ENCODE data around the gene GRID1.
"Not testable (repeated sequence)": the region's sequence is repeated elsewhere in the genome, so short reads cannot be mapped to it uniquely, and the experiment has no call there.

The GRID1 gene

DNA sequence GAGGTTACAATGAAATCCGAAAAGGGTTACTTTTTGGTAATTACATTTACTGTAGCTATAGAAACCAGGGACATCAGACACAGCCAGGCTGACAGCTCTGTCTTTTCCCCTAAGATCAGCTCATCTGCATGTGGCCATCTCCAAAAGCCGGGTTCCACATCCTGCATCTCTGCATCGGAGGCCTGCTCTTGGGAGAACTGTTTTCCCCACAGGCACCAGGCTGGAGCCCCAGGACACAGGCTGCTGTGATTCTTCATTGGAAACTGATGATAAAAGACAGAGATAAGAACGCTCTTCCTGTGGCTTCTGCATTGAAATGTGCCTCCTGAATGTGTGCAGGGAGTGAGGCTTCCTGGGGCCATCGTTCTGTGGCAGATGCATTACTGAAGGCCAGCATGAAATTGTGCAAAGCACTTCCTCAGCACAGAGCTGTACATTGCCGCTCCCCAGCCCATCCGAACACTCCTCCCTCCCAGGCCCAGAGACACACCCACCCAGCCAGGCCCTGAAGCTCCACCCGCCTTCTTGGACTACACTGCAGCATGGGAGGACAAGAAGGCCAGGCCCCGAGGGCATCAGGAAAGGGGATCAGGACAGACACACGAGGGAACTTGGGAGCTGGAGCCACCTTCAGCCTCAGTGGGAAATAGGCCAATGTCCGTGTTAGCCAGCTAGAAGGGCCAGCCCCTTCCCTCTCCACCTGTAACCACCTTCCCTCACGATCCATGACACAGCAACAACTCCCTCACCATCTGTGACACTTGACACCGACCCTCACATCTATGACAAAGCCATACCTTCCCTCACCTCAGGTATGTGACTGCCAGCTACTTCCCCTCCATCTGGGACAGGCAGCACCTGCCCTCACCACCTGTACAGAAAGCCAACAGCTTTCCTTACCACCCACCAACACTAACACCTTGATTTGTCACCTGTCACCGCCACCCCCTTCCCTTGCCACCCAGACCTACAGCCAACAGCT, 113.2 kb downstream of the GRID1 start:
- DNase-seq (ENCODE audit: low read depth in 2 of 2) = no peak

DNA sequence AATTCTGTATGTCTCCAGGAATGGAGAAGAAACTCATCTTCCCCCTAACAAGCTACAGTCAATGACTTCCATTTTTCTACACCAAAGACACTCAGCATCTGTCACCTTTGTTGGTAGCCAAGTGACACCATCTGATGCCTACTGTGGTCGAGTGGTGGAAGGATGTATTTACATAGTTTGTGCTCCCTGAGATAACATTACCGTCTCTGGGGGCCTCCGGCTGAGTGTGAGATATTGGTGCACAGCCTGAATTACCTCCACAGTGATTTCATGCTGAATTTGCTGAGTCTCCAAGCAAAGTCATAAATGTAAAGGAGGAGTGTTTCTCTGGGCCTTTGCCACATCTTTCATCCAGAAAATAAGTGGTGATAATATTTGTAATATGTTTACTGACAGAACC, 114.0 kb downstream of the GRID1 start:
- no peak for DNase-seq (ENCODE audit: low read depth in 2 of 2)

DNA sequence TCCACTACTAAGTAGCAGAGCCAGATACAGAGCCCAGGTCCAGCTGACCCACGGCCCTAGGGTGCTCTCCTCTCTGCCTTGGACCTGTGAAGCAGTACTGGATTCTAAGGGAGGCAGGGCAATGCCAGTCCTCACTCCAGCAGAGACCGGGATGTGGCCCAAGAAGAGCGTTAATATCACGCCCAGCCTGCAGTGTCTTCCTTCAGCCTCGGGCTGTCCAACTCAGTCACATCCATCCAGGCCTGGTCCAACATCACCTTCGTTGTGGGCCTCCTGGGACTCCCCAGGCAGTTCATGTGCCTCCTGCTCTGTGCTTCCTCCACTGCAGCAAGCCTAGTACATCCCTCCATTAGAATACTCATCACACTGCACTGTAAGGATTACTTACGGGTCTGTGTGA, 114.5 kb downstream of the GRID1 start:
- DNase-seq (ENCODE audit: low read depth in 2 of 2) = no peak

DNA sequence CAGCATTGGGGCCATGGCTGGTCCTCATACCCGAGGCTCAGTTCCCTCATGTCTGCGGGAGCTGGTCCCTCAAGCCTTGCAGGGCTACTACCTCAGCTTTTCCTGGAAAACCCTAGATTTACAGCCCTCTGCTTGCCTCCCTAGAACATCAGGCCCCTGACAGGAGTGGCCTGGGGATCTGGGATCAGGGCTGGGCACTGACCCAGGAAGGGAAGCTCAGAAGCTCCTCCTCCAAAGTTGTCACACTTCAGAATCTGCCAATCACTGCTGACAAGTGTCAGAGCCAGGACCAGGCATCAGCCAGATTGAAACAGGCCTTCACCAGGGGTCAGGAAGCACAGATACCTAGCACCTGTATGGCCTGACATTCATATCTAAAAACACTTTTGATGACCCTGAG, 115.2 kb downstream of the GRID1 start:
- DNase-seq (ENCODE audit: low read depth in 2 of 2) = no peak

DNA sequence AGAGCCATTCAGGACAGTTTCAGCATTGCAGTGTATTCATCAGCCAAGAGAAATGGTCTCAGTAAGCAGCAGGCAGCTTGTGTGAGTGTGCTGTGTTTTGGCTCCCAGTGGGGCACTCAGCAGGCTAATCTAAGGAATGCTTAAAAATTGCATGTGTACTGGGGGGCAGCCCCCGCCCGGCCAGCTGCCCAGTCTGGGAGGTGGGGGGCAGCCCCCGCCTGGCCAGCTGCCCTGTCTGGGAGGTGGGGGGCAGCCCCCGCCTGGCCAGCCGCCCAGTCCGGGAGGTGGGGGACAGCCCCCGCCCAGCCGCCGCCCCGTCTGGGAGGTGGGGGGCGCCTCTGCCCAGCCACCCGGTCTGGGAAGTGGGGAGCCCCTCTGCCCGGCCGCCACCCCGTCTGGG, 116.2 kb downstream of the GRID1 start:
- DNase-seq (ENCODE audit: low read depth in 2 of 2) = no peak

DNA sequence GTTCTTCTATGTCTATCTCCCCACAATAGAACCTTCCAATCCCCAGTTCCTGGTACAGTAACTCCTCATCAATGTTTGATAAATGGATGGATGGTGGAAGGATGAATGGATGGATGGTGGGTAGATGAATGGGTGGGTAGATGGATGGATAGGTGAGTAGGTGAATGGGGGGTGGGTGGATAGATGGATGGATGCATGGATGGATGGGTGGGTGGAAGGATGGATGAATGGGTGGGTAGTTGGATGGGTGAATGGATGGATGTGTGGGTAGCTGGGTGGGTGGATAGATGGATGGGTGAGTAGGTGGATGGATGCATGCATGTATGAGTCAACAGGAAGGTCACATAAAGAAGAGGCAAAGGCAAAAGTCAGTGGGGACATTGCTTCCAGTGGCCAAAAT, 116.8 kb downstream of the GRID1 start:
- DNase-seq (ENCODE audit: low read depth in 2 of 2) = no peak

DNA sequence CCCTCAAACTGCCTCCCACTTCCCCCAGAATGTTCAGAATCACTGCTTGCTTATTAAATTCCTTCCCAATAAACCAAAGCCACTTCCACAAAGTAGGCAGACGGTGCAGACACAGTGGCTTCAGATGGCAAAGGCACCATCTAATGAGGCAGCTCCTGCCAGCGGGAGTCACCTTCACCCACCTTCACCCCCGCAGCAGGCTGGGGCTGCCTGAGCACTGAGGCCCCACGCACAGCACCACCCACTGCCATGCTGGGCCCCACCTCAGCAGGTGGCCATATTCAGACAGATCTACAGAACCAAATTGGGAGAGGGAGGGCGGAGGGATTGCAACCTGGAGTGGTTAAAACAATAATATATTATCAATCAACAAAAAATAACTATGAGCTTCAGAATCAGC, 118.5 kb downstream of the GRID1 start:
- no peak for DNase-seq (ENCODE audit: low read depth in 2 of 2)

DNA sequence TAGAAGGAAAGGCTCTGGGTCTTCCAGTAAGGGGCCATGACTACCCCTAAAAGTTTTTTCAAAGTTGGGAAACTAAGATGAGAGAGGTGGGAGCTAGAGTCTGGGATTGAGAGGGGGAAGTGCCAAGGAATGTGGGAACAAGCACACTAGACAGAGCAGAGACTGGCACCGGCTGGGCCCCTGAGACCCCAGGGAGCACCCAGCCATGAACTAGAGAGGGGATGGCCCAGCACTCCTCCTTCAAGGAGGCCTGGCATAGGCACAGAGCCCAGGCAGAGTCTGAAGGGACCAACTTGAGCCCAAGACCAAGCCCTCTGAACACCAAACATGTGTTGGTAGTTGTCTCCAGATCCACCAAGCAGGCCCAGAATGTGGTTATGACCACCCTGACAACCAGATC, 119.0 kb downstream of the GRID1 start:
- DNase-seq (ENCODE audit: low read depth in 2 of 2) = no peak

DNA sequence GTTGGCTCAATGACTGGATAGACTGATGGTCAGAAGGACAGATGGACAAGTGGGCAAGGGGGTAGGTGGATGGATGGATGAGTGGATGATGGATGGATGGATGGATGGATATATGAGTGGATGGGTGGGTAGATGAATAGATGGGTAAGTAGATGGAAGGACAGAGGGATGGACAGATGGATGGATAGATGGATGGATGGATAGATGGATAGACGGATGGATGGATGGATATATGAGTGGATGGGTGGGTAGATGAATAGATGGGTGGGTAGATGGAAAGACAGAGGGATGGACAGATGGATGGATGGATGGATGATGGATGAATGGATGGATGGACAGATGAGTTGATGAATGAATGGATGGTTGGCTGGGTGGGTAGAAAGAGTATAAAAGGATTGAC, 119.5 kb downstream of the GRID1 start:
- DNase-seq (ENCODE audit: low read depth in 2 of 2) = no peak

DNA sequence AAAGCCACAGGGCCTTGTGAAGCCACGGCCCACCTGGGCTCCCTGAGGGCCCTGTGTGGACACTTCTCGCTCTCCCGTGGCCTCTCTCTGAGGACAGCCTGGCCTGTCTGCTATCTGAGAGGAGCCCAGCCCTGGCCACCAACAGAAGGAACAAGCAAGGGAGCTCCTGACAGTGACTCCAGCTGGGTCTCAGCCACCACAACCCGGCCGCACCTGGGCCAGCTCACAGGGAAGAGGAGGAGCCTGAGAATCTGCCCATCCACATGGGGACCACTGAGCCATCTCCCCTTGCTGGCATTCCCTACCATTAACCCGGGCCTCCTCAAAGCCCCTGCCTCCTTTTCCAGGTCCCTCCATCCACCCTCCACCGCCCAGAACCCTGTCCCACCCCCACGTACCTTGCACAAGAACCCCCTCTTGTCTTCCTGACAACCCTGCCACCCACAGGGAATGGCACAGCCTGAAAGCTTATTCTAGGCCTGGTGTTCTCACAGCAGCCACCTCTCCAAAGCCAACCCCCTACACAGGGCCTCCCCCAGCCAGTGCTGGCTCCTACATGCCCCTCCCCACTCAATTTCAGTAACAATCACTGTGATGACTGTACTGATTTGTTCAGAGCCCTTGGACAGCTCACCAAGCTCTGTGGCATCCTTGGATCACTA, 120.2 kb downstream of the GRID1 start:
- DNase-seq (ENCODE audit: low read depth in 2 of 2) = no peak

DNA sequence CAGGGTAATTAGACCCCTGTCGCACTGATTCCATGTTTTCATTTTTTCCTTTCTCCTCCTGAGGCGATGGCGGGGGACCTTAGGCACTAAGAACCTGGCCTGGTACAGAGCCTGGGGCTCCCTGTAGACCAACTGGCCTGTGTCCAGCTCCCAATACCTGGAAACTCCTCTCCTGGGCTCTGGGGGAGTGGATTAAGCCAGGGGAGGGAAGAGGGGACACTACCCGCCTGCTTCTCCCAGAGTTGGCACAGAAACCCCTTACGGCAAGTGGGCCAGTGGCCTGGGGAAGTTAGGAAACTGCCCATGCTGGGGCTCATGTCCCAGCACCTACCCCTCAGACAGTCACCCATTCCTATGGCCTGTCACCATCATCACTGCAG, 121.6 kb downstream of the GRID1 start:
- no peak for DNase-seq (ENCODE audit: low read depth in 2 of 2)

DNA sequence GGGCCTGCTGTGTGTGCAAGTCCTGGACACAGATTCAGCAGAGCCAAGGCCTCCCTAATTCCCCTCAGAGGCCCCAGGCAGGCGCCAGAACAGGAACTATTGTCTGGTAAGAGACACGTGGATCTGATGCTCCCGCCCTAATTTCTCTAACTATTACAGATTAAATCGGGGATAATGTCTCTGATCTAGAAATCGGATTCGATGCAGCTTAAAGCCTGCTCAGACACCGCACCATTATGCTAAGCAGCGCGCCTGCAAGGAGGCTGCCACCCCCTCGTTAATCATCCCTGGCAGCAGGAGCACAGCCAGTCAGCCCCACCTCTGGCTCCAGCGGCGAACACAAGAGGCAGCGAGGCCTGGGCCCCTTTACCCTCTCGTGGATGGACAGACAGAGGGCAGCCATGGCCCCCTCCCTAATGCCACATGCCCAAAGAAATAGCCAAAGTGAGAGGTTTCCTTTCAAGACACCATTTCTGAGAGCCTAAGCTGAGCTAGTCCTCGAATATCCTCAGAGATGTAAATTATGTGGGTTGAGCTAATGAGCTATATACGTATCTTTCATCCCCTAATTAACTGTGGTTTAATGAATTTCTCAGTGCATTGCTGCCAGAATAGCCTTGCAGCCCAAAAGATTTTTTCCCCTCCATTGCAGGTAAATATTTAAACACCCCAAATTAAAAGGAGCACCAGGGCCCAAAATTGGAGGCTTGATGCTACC, 122.1 kb downstream of the GRID1 start:
- DNase-seq (ENCODE audit: low read depth in 2 of 2) = no peak

DNA sequence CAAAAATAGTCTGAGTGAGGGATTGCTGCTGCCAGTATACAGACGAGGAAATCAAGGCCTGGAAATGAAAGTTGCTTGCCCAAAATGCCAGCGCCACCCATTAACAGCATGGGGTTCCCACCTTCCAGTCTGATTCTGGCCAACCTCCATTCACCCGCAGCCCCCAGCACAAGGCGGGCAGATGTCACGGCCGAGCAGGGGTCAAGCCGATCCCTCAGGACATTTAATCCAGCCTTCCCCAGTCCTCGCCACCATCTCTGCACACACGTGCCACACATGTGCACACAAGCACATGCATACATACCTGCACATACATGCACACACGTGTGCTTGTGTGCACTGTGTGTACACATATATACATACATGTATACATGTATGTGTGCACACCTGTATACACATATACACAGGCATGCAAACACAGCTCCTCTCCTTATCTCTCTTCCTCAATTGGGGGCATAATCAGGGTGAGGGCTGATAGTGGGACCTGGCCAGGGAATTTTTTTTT, 122.9 kb downstream of the GRID1 start:
- DNase-seq (ENCODE audit: low read depth in 2 of 2) = no peak

DNA sequence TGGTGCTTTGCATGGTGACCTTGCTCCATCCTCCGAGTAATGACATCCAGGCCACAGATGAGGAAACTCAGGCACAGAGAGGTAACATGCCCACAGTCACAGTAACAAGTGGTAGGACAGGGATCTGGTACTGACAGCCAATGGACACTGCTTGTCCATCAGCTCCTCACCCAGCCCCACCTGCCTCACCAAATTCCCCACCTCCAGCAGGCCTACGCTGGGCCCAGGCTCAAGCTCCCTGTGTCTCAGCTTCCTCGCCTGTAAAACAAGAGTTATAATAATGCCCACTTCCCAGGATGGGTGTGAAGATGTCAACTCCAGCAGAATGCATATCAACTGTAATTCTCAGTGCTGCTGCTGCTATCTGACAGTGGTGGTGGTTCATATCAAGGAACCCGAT, 123.8 kb downstream of the GRID1 start:
- DNase-seq (ENCODE audit: low read depth in 2 of 2) = no peak

DNA sequence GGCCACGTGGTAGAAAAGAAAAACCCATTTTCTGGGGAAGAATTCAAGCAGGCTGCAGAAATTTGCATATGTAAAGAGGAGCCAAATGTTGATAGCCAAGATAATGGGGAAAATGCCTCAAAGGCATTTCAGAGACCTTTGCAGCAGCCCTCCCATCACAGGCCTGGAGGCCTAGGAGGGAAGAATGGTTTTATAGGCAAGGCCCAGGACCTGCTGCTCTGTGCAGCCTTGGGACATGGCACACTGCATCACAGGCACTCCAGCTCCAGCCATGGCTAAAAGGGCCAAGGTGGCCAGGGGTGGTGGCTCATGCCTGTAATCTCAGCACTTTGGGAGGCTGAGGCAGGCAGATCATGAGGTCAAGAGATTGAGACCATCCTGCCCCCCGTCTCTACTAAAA, 128.5 kb downstream of the GRID1 start:
- DNase-seq (ENCODE audit: low read depth in 2 of 2) = not testable (repeated sequence)

DNA sequence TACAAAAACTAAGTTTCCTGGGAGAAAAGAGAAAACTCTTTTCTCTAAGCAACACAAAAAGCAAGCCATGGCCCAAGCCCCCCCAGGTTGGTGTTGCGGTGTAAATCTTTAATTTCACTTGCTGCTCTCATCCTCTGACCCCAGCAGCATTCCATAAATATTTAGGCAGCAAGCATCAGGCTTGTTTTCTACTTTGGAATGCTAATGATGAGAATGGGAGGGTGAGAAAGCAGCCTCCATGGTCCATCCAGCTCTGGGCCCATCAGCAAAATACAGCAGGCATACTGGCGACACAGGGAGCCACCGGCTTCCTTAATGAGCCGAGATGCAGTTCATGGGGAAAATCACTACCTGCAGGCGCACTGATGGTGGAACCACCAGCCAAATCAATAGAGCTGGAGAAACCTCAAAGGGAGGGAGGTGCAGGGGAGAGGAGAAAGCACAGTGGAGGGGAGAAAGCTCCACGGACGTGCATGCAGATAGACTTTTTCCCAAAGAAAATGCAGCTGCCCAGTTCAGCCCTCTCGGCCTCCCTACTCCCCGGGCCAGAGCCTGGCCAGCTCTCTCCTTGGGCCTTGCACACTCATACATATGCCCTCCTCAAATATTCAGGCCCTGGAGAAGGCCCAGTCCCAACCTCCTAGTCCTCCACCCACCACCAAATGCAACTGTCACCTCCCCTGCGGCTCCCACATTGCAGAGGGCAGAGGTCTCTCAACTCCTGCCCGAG, 131.9 kb downstream of the GRID1 start:
- DNase-seq (ENCODE audit: low read depth in 2 of 2) = no peak

DNA sequence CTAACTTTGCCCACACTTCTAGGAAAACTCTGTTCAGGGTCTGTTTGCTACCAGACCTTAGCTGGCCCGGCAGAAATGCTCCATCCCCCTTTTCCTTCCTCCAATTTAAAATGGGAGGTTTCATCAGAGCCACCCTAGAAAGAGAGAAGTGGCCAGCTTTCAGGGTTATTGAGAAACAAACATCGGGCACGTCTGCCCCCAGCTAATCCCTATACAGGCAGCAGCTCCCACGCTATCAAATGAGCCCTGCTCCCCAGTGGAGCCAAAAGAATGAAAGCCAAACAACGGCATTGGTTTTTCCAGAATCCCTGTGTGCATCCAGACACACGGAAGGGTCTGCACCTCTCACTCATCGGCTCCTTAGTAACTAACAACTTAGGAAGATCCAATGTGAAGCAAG, 132.5 kb downstream of the GRID1 start:
- DNase-seq (ENCODE audit: low read depth in 2 of 2) = no peak

DNA sequence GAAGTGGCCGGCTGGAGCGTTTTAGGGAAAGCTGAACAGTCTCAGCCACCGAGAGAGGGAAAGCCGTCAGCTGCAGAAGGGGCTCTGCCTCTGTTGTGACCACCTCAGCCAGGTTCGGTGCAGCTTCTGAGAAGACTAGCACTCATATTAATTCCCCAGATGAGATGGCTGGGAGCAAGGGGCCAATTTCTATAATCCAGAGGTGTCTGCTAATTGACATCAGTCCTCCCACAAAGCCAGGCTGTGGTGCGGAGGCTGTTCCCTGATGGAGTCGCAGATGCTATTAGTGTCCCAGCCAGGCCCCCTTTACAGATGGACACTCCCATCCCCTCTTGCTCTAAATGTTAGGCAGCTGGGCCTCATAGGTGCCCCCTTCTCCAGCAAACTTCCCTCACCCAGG, 133.5 kb downstream of the GRID1 start:
- no peak for DNase-seq (ENCODE audit: low read depth in 2 of 2)

DNA sequence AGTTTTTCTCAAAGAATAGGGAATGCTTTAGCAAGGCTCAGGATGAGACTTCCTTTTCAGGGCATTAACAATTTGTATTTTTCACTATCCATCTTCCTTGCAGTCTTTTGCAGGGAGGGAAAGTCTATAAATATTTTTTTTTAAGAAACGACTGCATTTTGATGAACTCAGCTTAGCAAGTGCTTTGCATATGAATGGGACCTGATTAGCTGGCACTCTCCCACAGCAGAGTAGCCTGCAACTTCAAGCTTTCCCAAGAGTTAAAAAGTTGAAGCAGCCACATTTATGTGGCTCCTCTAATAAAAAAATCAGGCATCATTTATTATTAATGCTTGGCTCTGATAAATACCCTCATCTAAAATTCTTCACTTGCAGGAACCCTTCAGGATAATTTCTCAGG, 134.0 kb downstream of the GRID1 start:
- DNase-seq (ENCODE audit: low read depth in 2 of 2) = no peak

DNA sequence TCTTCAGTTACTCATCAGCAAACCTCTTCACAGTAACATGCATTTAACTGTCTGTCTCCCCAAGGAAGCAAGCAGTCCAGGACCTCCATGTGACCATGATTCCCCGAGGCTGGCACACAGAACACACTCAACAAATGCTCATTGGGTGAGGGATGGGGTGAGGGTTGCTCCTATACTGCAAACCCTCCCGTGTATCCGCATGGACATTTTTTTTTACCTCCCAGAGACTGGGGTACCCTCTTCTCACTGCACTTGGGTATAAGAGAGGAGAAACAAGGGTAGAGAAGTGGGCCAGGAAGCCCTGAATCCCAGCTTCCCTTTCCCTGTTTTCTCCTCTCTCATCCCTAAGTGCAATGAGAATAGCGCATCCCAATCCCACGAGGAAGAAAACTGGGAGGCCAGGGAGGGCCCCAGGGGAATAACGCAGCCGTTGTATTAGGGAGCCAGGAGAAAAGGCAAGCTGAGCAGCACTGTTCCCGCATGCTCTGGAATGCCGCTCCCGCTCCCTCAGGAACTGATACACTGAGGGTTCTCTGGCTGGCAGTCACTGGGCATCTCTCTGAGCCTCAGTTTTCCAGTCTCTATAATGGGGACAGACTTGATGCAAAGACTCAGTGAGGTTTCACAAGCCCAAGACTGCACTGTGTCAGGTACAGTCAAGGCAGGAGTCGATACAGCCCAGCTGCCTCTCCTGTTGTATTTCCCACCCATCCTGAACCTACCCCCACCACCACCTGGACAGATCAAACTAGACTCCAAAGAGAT, 134.6 kb downstream of the GRID1 start:
- no peak for DNase-seq (ENCODE audit: low read depth in 2 of 2)

DNA sequence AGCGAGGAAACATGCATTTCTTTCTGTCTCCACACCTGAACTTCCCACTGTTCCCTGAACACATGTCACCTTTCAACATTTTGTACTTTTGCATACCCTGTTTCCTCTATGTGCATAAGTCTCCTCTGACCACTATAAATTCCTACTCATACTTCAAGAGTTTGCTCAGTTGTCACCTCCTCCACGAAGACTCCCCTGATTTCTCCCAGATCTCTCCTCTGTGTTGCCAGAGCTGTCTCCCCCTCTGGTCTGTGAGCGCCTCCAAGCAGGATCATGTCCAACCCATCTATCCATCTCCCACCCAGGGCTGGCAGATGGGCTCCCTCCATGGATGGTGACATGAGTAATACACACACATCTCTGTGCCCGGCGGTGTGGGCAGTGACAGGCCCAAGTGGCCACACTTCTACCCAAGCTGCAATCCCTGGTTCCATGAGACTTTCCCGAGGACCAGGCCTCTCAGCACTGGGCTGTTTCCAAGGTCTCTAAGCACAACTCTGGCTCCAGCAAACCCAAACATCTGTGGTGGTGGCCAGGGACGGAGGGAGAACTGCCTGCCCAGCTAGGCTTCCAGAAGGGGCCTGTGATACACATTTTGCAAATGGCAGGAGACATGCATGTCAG, 135.9 kb downstream of the GRID1 start:
- DNase-seq (ENCODE audit: low read depth in 2 of 2) = no peak
